ENCODE results near the gene TCEA2.

Gene TCEA2

GRCh38 chr20:64035933-64036345 is 27.1 kb upstream of the TCEA2 start, which contains the start of gene C20orf204:
TSS of gene C20orf204 (plus strand) at chr20:64036182. CDS start at chr20:64036324, 142 bp downstream.
- DNase-seq (ENCODE audit: low read depth), result no peak

GRCh38 chr20:64036346-64037198 is 26.4 kb upstream of the TCEA2 start:
- no peak for DNase-seq (ENCODE audit: low read depth)

GRCh38 chr20:64037199-64037497 is 25.9 kb upstream of the TCEA2 start:
- DNase-seq (ENCODE audit: low read depth), result no peak

GRCh38 chr20:64037498-64038213 is 25.3 kb upstream of the TCEA2 start:
- DNase-seq (ENCODE audit: low read depth), result no peak

- DNase-seq (ENCODE audit: low read depth), result no peak
Observed at GRCh38 chr20:64038224-64038564, 24.8 kb upstream of the TCEA2 start.

GRCh38 chr20:64038565-64039292 is 24.3 kb upstream of the TCEA2 start:
- DNase-seq (ENCODE audit: low read depth), result no peak

- DNase-seq (ENCODE audit: low read depth), result no peak
Observed at GRCh38 chr20:64039293-64040160, 23.5 kb upstream of the TCEA2 start.

- DNase-seq (ENCODE audit: low read depth), result no peak
Observed at GRCh38 chr20:64040231-64041039, 22.6 kb upstream of the TCEA2 start.

GRCh38 chr20:64041040-64041780 is 21.8 kb upstream of the TCEA2 start:
- no peak for DNase-seq (ENCODE audit: low read depth)

GRCh38 chr20:64041781-64042053 is 21.3 kb upstream of the TCEA2 start:
- no peak for DNase-seq (ENCODE audit: low read depth)

- no peak for DNase-seq (ENCODE audit: low read depth)
Observed at GRCh38 chr20:64042054-64042781, 20.8 kb upstream of the TCEA2 start.

GRCh38 chr20:64043768-64044167 is 19.2 kb upstream of the TCEA2 start:
- no peak for DNase-seq (ENCODE audit: low read depth)

- no peak for DNase-seq (ENCODE audit: low read depth)
Observed at GRCh38 chr20:64044484-64045247, 18.3 kb upstream of the TCEA2 start.

GRCh38 chr20:64045346-64046011 is 17.5 kb upstream of the TCEA2 start:
- DNase-seq (ENCODE audit: low read depth), result no peak

GRCh38 chr20:64047046-64047389 is 16.0 kb upstream of the TCEA2 start:
- DNase-seq (ENCODE audit: low read depth), result no peak

- DNase-seq (ENCODE audit: low read depth), result no peak
Observed at GRCh38 chr20:64047968-64048401, 15.0 kb upstream of the TCEA2 start.

GRCh38 chr20:64048402-64049044 is 14.5 kb upstream of the TCEA2 start:
- DNase-seq (ENCODE audit: low read depth), result no peak
